ENCODE data around the gene IKZF4.
A peak's percentile ranks its signal among the peaks of the same experiment; 100 is the strongest.

The IKZF4 gene

DNA sequence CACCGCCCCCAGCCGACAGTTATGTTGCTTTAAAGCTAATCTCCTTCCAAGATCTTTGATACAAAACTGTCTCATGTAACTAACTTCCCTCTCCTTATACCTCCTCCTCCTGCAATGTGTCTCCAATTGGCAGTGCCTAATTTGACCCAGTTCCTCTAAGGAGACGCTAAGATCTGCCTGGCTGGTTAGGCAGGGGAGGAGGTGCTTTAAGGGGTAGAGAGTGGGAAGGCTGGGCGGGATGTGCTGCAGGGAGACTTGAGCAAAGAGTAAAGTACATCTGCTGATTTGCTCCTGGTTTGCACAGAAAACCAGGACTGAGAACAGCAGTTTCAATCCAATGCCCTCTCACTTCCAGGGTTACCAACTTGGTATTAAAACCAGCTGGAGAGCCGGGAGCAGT lies 7.4 kb upstream of the IKZF4 start:
- Mint-ChIP-seq H3K27me3 (no peaks in the 10 kb centered on the region), H3K4me3 (no peak overlapping the region), H3K4me1 (ENCODE audit: low read depth) (peaks cover 28% of the 10 kb centered on the region), H3K27ac (no peak overlapping the region), H3K36me3 (ENCODE audit: low read depth) (peaks cover 9% of the 10 kb centered on the region), H3K9me3 (no peaks in the 10 kb centered on the region)

DNA sequence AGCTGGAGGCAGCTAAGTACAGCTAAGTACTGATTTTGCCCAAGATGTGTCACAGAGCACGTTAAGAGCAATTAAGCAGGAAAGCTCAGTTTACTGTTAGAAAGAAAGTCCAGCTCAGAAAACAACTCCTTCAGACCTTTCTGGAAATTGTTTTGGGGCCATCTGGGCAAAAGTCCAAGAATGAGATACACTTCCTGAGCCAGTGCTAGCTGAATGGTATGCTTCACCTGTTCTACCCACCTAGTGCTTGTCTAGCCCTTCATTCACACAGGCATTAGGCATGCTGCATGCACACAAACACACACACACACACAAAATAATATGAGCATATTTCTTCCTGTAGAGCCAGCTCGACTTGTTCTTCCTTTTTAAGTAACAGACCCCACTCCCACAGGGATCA lies 6.6 kb upstream of the IKZF4 start:
- no peaks in the 10 kb centered on the region for H3K27me3 Mint-ChIP-seq
- H3K36me3 Mint-ChIP-seq (ENCODE audit: low read depth): peaks cover 9% of the 10 kb centered on the region
- peaks cover 29% of the 10 kb centered on the region for H3K4me1 Mint-ChIP-seq (ENCODE audit: low read depth)
- no peak overlapping the region for H3K4me3 Mint-ChIP-seq
- H3K27ac Mint-ChIP-seq: no peak overlapping the region
- no peaks in the 10 kb centered on the region for H3K9me3 Mint-ChIP-seq

DNA sequence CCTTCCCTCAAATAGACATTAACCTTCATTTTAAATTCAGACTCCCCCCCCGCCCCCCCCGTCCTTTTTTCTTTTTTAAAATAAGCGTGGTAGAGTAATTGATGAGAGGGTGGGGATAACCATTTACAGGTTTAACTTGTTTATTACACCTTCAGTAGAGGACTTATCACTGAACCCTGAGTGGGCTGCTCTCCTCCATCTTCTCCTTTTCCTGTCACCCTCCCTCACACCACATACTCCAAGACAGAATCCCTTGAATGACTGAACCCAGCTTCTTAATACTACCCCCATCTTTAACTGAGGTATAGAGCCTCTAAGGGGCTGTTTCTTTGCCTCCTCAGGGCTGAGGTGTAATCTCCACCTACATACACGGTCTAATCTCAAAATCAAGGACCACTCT lies 3.7 kb upstream of the IKZF4 start:
- Mint-ChIP-seq H3K4me1 (ENCODE audit: low read depth) (peaks cover 46% of the 10 kb centered on the region), H3K36me3 (ENCODE audit: low read depth) (peaks cover 9% of the 10 kb centered on the region), H3K27me3 (no peaks in the 10 kb centered on the region), H3K9me3 (no peaks in the 10 kb centered on the region), H3K4me3 (no peak overlapping the region), H3K27ac (no peak overlapping the region)

DNA sequence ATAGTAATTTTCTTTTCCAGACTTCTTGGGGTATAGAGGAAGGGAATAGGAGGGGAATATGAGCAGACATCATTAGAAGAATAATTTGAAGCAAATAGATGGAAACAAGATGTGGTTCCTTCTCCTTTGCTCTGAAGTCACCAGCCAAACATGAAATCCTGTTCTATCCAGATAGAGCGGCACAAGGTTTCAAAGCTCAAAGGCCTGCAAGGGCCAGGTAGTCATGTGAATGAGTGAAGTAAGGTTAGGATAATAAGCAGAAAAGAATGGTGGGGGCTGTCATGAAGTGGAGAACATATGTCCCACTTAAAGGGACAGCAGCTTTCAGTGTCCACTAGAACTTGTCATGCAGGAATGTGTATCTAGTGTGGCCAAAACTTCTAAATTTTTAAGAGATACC lies 2.5 kb upstream of the IKZF4 start:
- Mint-ChIP-seq H3K4me3 (no peak overlapping the region), H3K27ac (no peak overlapping the region), H3K36me3 (ENCODE audit: low read depth) (peaks cover 9% of the 10 kb centered on the region)

DNA sequence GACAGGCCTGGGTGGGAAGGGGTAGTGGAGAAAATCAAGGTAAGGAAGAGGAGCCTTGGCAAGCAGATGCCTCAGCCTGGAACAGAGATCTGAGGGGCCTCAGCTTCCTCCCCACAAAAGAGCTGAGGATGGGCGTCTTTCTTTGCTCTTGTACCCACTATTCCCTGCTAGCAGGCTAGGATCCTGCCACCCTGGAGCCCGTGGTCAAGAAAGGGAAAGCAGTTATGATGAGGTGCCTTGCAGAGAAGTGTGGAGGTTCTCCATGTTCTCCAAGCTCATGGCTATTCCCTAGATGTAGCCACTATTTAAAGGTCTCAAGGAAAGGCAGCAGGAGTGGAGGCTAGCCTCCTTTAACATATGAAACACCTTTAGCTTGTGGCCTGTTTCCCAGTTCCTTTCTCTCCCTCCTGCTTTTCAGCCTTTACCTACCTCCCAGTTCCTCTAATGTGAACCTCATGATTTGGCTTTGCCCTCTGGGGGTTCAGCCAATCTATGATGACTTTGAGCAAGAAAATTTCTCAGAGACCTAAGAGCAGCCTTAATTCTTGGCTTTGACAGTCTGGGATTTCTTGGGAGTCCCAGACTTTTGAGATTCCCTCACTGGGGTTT lies 1.1 kb downstream of the IKZF4 start:
- H3K9me3 Mint-ChIP-seq: no peaks in the 10 kb centered on the region
- no peaks in the 10 kb centered on the region for H3K27me3 Mint-ChIP-seq
- peak overlapping the region; percentile 92 for H3K27ac Mint-ChIP-seq

More for the DNA sequence above, 2.5 kb upstream of the IKZF4 start:
- H3K9me3 Mint-ChIP-seq: no peaks in the 10 kb centered on the region
- H3K27me3 Mint-ChIP-seq: no peaks in the 10 kb centered on the region
- peaks cover 52% of the 10 kb centered on the region for H3K4me1 Mint-ChIP-seq (ENCODE audit: low read depth)

DNA sequence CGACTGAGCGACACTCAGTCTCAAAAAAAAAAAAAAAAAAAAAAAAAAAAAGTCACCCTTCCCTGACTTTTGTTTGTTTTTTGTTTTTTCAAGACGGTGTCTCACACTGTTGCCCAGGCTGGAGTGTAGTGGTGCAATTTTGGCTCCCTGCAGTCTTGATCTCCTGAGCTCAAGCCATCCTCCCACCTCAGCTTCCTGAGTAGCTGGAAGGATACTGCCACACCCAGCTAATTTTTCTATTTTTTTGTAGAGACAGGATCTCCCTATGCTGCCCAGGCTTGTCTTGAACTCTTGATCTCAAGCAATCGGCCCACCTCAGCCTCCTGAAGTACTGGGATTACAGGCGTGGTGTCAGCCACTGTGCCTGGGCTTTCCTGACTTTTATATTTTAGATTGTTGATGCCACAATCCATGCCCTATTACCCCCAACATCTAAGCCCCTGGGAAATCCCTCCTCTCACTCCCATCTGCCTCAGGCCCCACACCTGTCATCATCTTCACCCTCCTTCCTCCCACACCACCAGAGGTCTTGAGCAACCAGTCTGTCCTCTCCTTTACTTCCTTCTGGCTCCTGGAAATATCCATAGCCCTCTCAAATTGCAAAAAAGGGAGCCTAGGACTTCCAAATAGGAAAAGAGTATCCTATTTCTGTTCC lies 7.8 kb downstream of the IKZF4 start:
- H3K27ac Mint-ChIP-seq: peak overlapping the region; percentile 45
- H3K27me3 Mint-ChIP-seq: no peaks in the 10 kb centered on the region
- no peaks in the 10 kb centered on the region for H3K9me3 Mint-ChIP-seq
- H3K36me3 Mint-ChIP-seq (ENCODE audit: low read depth): peaks cover 56% of the 10 kb centered on the region
- H3K4me1 Mint-ChIP-seq (ENCODE audit: low read depth): peaks cover 53% of the 10 kb centered on the region
- no peak overlapping the region for H3K4me3 Mint-ChIP-seq

More for the DNA sequence above, 1.1 kb downstream of the IKZF4 start:
- Mint-ChIP-seq H3K4me1 (ENCODE audit: low read depth) (peaks cover 40% of the 10 kb centered on the region), H3K36me3 (ENCODE audit: low read depth) (peaks cover 14% of the 10 kb centered on the region), H3K4me3 (peak overlapping the region; percentile 92)

DNA sequence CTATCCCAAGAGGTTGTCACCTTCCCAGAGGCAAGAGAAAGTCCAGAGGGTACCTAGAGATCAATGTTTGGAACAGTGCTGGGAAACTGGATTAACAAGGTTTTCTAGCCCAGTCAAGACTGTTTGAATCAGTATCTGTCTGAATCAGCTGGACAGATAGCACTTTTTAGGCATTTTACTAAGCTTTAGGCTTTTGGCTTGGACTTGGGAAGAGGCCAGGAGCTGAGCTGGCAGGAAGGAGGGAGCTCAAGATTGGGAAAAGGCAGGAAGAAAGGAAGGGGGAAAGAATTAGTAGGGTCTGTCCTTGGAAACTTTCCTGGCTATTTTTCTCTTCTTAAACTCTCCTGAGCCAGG lies 8.3 kb downstream of the IKZF4 start:
- no peaks in the 10 kb centered on the region for H3K27me3 Mint-ChIP-seq
- no peaks in the 10 kb centered on the region for H3K9me3 Mint-ChIP-seq
- H3K27ac Mint-ChIP-seq: peak overlapping the region; percentile 45
- peaks cover 55% of the 10 kb centered on the region for H3K4me1 Mint-ChIP-seq (ENCODE audit: low read depth)
- no peak overlapping the region for H3K4me3 Mint-ChIP-seq
- H3K36me3 Mint-ChIP-seq (ENCODE audit: low read depth): peaks cover 58% of the 10 kb centered on the region

DNA sequence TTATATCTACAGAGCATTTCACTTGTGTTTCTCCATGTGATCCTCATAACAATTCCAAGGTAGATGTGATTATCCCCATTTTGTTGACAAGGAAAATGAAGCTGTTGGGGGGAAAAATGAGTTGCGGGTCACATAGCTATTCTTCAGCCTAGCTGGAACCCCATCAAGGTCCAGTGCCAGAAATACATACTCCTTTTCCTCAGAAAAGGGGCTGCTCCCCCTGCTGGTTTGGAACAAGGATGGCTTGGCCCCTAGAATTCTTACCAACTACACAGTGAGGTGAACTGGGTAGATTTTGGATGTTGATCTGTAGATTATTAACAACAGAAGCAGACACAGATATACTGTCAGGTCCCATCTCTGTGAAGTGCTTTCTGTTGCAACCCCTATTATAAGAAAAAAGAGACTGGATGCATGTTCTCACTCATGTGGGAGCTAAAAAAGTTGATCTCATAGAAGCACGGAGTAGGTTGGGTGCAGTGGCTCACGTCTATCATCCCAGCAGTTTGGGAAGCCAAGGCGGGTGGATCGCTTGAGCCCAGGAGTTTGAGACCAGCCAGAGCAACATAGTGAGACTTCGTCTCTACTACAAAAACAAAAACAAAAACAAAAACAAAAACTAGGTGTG lies 8.9 kb downstream of the IKZF4 start:
- no peaks in the 10 kb centered on the region for H3K27me3 Mint-ChIP-seq
- H3K36me3 Mint-ChIP-seq (ENCODE audit: low read depth): peaks cover 64% of the 10 kb centered on the region
- H3K4me1 Mint-ChIP-seq (ENCODE audit: low read depth): peaks cover 61% of the 10 kb centered on the region
- H3K4me3 Mint-ChIP-seq: no peak overlapping the region
- peak overlapping the region; percentile 33 for H3K27ac Mint-ChIP-seq
- H3K9me3 Mint-ChIP-seq: no peaks in the 10 kb centered on the region

DNA sequence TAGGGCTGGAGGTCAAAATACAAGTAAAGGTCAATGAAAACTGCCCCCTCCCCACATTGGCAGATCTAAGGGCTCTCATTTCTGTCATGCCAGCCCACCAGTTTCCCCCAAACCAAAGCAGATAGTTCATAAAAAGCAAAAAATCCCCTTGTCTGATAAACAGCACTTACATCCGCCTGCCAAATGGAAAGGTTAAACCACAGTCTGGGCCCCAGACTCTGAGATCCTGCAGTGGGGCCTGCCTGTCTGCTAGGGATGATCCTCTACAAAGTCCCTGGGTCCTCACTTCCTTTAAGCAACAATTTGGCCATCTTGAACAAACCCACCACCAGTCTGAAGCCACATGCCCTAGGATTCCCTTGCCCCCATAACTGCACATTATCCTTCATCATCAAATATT lies 11.1 kb downstream of the IKZF4 start:
- peak overlapping the region; percentile 70 for H3K4me3 Mint-ChIP-seq
- H3K9me3 Mint-ChIP-seq: no peaks in the 10 kb centered on the region
- H3K27me3 Mint-ChIP-seq: no peaks in the 10 kb centered on the region
- peak overlapping the region; percentile 89 for H3K27ac Mint-ChIP-seq
- peaks cover 81% of the 10 kb centered on the region for H3K4me1 Mint-ChIP-seq (ENCODE audit: low read depth)
- peaks cover 68% of the 10 kb centered on the region for H3K36me3 Mint-ChIP-seq (ENCODE audit: low read depth)

DNA sequence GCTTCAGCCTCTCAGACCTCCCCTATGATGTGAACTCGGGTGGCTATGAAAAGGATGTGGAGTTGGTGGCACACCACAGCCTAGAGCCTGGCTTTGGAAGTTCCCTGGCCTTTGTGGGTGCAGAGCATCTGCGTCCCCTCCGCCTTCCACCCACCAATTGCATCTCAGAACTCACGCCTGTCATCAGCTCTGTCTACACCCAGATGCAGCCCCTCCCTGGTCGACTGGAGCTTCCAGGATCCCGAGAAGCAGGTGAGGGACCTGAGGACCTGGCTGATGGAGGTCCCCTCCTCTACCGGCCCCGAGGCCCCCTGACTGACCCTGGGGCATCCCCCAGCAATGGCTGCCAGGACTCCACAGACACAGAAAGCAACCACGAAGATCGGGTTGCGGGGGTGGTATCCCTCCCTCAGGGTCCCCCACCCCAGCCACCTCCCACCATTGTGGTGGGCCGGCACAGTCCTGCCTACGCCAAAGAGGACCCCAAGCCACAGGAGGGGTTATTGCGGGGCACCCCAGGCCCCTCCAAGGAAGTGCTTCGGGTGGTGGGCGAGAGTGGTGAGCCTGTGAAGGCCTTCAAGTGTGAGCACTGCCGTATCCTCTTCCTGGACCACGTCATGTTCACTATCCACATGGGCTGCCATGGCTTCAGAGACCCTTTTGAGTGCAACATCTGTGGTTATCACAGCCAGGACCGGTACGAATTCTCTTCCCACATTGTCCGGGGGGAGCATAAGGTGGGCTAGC lies 13.9 kb downstream of the IKZF4 start:
- Mint-ChIP-seq H3K27ac (peak overlapping the region; percentile 85), H3K36me3 (ENCODE audit: low read depth) (peaks cover 51% of the 10 kb centered on the region), H3K27me3 (no peaks in the 10 kb centered on the region), H3K4me1 (ENCODE audit: low read depth) (peaks cover 89% of the 10 kb centered on the region), H3K4me3 (peak overlapping the region; percentile 71), H3K9me3 (no peaks in the 10 kb centered on the region)

DNA sequence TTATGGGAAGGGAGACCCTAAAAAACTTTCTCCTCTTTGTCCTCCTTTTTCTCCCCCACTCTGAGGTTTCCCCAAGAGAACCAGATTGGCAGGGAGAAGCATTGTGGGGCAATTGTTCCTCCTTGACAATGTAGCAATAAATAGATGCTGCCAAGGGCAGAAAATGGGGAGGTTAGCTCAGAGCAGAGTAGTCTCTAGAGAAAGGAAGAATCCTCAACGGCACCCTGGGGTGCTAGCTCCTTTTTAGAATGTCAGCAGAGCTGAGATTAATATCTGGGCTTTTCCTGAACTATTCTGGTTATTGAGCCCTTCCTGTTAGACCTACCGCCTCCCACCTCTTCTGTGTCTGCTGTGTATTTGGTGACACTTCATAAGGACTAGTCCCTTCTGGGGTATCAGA lies 16.3 kb downstream of the IKZF4 start:
- Mint-ChIP-seq H3K27me3 (no peaks in the 10 kb centered on the region), H3K9me3 (no peaks in the 10 kb centered on the region), H3K27ac (no peak overlapping the region), H3K4me3 (no peak overlapping the region), H3K4me1 (ENCODE audit: low read depth) (peaks cover 92% of the 10 kb centered on the region), H3K36me3 (ENCODE audit: low read depth) (peaks cover 45% of the 10 kb centered on the region)

DNA sequence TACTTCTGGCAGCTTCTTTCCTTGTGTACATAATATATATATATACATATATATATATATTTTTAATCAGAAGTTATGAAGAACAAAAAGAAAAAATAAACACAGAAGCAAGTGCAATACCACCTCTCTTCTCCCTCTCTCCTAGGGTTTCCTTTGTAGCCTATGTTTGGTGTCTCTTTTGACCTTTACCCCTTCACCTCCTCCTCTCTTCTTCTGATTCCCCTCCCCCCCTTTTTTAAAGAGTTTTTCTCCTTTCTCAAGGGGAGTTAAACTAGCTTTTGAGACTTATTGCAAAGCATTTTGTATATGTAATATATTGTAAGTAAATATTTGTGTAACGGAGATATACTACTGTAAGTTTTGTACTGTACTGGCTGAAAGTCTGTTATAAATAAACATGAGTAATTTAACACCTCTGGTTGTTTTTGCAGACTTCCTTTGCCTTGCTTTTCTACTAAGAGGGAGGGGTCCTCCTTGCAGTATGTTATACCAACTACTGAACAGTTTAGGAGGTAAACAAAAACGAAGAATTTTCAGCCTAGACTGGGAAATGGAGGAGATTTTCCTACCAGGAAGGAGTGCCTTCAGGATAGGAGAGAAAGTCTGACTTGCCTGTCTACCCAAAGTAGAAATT lies 17.3 kb downstream of the IKZF4 start:
- Mint-ChIP-seq H3K36me3 (ENCODE audit: low read depth) (peaks cover 45% of the 10 kb centered on the region), H3K4me1 (ENCODE audit: low read depth) (peaks cover 89% of the 10 kb centered on the region), H3K4me3 (peak overlapping the region; percentile 17), H3K9me3 (no peaks in the 10 kb centered on the region), H3K27me3 (no peaks in the 10 kb centered on the region), H3K27ac (peak overlapping the region; percentile 50)

DNA sequence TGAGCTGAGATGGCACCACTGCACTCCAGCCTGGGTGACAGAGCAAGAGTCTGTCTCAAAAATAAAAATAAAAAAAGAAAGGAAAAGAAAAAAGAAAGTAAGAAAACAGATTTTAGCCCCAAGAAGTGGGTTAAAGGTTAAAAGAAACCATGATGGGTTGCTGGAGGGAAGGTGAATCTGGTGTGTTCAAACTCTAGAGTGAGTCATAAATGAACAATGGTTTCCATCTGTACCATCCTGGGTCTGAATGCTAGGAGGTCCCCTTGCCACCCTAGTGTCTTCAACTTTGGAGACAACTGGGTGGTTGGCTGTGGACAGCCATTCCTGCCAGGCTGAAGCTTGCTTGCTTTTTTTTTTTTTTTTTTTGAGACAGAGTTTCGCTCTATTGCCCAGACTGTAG lies 19.3 kb downstream of the IKZF4 start:
- Mint-ChIP-seq H3K4me3 (peak overlapping the region; percentile 98), H3K27ac (peak overlapping the region; percentile 98), H3K27me3 (no peaks in the 10 kb centered on the region), H3K36me3 (ENCODE audit: low read depth) (peaks cover 51% of the 10 kb centered on the region), H3K9me3 (no peaks in the 10 kb centered on the region), H3K4me1 (ENCODE audit: low read depth) (peaks cover 88% of the 10 kb centered on the region)

DNA sequence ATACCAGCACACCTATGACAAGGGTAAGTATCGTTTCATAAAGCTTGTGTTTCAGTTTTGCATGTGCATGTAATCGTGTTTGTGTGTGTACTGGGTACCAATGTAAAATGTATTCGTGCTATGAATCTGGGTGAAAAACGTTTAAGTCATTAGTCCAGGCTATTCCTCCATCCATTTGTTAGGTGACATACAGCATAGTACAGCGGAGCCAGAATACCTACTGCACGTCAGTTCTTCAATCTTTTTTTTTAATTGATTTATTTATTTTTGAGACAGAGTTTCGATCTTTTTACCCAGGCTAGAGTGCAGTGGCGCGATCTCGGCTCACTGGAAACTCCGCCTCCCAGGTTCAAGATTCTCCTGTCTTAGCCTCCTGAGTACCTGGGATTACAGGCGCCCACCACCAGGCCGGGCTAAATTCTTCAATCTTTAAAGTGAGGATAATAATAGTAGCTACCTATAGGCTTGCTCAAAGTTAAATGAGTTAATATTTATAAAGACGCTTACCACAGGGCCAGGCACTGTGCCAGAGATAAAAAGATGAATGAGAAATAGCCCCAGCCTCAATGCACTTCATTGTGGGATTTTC lies 20.2 kb downstream of the IKZF4 start:
- H3K9me3 Mint-ChIP-seq: no peaks in the 10 kb centered on the region
- peak overlapping the region; percentile 98 for H3K27ac Mint-ChIP-seq
- peak overlapping the region; percentile 98 for H3K4me3 Mint-ChIP-seq
- H3K36me3 Mint-ChIP-seq (ENCODE audit: low read depth): peaks cover 47% of the 10 kb centered on the region
- H3K27me3 Mint-ChIP-seq: no peaks in the 10 kb centered on the region
- H3K4me1 Mint-ChIP-seq (ENCODE audit: low read depth): peaks cover 79% of the 10 kb centered on the region
